Measurements from ENCODE around the gene ZNF362. TPM values are rescaled to one million over a fixed set of nuclear protein-coding genes. Genes with fewer than 3 reads are reported as not detected.
A peak's percentile ranks its signal among the peaks of the same experiment; 100 is the strongest.

ZNF362 gene
- total RNA-seq, 1 donor from 2014 or later = 69.8 TPM

DNA sequence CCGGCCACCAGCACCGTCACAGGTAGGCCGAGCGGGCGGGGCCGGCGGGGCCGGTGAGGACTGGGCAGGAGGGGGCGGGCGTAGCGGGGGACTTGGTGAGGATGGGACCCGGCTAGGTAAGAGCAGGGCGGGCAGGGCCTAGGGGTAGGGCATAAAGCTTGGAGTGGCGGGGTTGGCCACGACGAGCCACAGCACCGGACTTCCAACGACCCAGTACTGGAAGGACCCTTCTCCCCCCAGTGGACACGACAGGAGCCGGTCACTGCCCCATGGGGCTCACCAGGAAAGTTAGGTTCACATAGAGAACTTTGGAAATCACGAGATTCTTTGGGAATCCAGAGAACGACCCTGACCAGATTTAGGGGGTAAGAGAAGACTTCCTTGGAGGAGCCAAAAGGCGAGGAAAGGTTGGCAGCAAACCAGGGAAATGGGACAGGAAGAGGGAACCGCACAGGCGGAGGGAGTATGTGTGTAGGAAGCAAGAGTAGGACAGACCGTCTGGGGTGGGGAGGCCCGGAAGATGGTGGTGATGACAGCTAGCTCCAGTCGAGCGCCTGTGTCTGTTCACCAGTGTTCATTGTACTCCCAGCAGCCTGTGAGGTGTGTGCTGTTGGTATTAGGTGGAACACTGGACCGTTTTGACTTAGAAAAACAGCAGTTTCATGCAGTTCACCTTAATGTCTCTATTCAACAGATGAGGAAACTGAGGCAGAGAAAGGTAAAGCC is 20.4 kb downstream of the ZNF362 start:
- peak overlapping the region; percentile 28 for H3K4me3 Mint-ChIP-seq (ENCODE audit: unreplicated experiment)
- peaks cover 4% of the 10 kb centered on the region for H3K27me3 Mint-ChIP-seq (ENCODE audit: unreplicated experiment)
- H3K9me3 Mint-ChIP-seq (ENCODE audit: unreplicated experiment) = peaks cover 15% of the 10 kb centered on the region
- no peak for DNase-seq
- H3K4me1 Mint-ChIP-seq (ENCODE audit: low read depth, unreplicated experiment) = peaks cover 11% of the 10 kb centered on the region
- peaks cover 8% of the 10 kb centered on the region for H3K36me3 Mint-ChIP-seq (ENCODE audit: unreplicated experiment)
- TF ChIP-seq, protein P1, sequence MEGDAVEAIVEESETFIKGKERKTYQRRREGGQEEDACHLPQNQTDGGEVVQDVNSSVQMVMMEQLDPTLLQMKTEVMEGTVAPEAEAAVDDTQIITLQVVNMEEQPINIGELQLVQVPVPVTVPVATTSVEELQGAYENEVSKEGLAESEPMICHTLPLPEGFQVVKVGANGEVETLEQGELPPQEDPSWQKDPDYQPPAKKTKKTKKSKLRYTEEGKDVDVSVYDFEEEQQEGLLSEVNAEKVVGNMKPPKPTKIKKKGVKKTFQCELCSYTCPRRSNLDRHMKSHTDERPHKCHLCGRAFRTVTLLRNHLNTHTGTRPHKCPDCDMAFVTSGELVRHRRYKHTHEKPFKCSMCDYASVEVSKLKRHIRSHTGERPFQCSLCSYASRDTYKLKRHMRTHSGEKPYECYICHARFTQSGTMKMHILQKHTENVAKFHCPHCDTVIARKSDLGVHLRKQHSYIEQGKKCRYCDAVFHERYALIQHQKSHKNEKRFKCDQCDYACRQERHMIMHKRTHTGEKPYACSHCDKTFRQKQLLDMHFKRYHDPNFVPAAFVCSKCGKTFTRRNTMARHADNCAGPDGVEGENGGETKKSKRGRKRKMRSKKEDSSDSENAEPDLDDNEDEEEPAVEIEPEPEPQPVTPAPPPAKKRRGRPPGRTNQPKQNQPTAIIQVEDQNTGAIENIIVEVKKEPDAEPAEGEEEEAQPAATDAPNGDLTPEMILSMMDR (IDR thresholded peaks at IDR 0.05; ENCODE audit: partially characterized antibody, unreplicated experiment) = no peak
- H3K27ac Mint-ChIP-seq (ENCODE audit: unreplicated experiment) = peak overlapping the region; percentile 62

- Mint-ChIP-seq H3K4me1 (ENCODE audit: low read depth, unreplicated experiment) (peaks cover 7% of the 10 kb centered on the region), H3K27me3 (ENCODE audit: unreplicated experiment) (peaks cover 2% of the 10 kb centered on the region), H3K4me3 (ENCODE audit: unreplicated experiment) (no peak overlapping the region), H3K9me3 (ENCODE audit: unreplicated experiment) (peaks cover 10% of the 10 kb centered on the region), H3K36me3 (ENCODE audit: unreplicated experiment) (peaks cover 12% of the 10 kb centered on the region), H3K27ac (ENCODE audit: unreplicated experiment) (no peak overlapping the region)
- no peak for DNase-seq
- TF ChIP-seq, protein P1 (IDR thresholded peaks at IDR 0.05; ENCODE audit: partially characterized antibody, unreplicated experiment) = no peak
These were observed 21.3 kb downstream of the ZNF362 start for GRCh38 chr1:33277488-33278084.

GRCh38 chr1:33280091-33280661 is 23.9 kb downstream of the ZNF362 start:
- no peak for DNase-seq
- TF ChIP-seq, protein P1 (IDR thresholded peaks at IDR 0.05; ENCODE audit: partially characterized antibody, unreplicated experiment) = no peak
- peaks cover 12% of the 10 kb centered on the region for H3K36me3 Mint-ChIP-seq (ENCODE audit: unreplicated experiment)
- H3K4me1 Mint-ChIP-seq (ENCODE audit: low read depth, unreplicated experiment) = no peaks in the 10 kb centered on the region
- H3K27me3 Mint-ChIP-seq (ENCODE audit: unreplicated experiment) = peaks cover 1% of the 10 kb centered on the region
- no peak overlapping the region for H3K4me3 Mint-ChIP-seq (ENCODE audit: unreplicated experiment)
- no peak overlapping the region for H3K27ac Mint-ChIP-seq (ENCODE audit: unreplicated experiment)
- peaks cover 3% of the 10 kb centered on the region for H3K9me3 Mint-ChIP-seq (ENCODE audit: unreplicated experiment)

DNA sequence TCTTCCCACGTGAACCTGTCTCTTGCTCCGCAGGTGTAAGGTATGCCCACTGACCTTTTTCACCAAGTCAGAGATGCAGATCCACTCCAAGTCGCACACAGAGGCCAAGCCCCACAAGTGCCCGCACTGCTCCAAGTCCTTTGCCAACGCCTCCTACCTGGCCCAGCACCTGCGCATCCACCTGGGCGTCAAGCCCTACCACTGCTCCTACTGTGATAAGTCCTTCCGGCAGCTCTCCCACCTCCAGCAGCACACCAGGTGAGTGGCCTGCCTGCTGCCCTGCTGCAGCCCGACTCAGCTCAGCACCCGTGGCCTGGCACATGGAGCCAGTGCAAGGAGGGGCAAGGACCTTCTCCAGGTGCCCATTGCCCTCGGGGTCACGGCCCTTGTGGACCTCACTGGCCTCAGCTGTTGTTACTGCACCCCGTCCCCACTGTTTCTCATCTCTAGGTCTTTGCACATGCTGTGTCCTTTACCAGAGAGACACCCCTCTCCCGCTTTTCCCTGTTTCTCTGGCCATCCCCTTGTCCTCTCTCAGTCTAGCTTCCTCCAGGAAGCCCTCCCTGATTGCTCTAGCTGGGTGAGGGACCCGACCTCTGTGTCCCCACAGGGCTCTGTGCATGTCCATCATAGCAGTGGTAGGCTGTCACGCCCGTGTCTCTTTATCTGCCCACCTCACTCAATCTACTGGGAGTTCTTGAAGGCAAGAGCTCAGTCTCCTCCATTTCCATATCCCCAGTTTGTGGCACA is 25.4 kb downstream of the ZNF362 start:
- peak overlapping the region; percentile 50 for H3K27ac Mint-ChIP-seq (ENCODE audit: unreplicated experiment)
- DNase-seq = no peak
- peaks cover 3% of the 10 kb centered on the region for H3K9me3 Mint-ChIP-seq (ENCODE audit: unreplicated experiment)
- H3K4me1 Mint-ChIP-seq (ENCODE audit: low read depth, unreplicated experiment) = no peaks in the 10 kb centered on the region
- TF ChIP-seq, protein P1 (IDR thresholded peaks at IDR 0.05; ENCODE audit: partially characterized antibody, unreplicated experiment) = no peak
- H3K36me3 Mint-ChIP-seq (ENCODE audit: unreplicated experiment) = peaks cover 11% of the 10 kb centered on the region
- peaks cover under 1% of the 10 kb centered on the region for H3K27me3 Mint-ChIP-seq (ENCODE audit: unreplicated experiment)
- no peak overlapping the region for H3K4me3 Mint-ChIP-seq (ENCODE audit: unreplicated experiment)

Data from glutamatergic neuron (in vitro differentiated cells).